NOMO-1 treated with dmso at 0.1 percent for 144 hours (cell line): ENCODE data around the gene ST6GALNAC4.
"Not testable (repeated sequence)": the region's sequence is repeated elsewhere in the genome, so short reads cannot be mapped to it uniquely, and the experiment has no call there.

Experiments used
- DNase-seq: peaks from one replicate; lab custom pipeline; 2025; ENCODE audit not compliant: unreplicated experiment; lab: John Stamatoyannopoulos, UW

The ST6GALNAC4 gene

GRCh38 chr9:127895811-127896210, 21.0 kb downstream of the ST6GALNAC4 start:
- no peak for DNase-seq

- DNase-seq, result no peak
These were observed 23.4 kb downstream of the ST6GALNAC4 start for GRCh38 chr9:127893392-127893791.

GRCh38 chr9:127892831-127893230, 24.0 kb downstream of the ST6GALNAC4 start:
- DNase-seq, result no peak

- DNase-seq, result no peak
These were observed 26.8 kb downstream of the ST6GALNAC4 start for GRCh38 chr9:127890053-127890452.

GRCh38 chr9:127887792-127888191, 29.0 kb downstream of the ST6GALNAC4 start:
- DNase-seq, result no peak

GRCh38 chr9:127886401-127886972, 30.4 kb downstream of the ST6GALNAC4 start:
- DNase-seq, result no peak

- DNase-seq, result no peak
These were observed 31.1 kb downstream of the ST6GALNAC4 start for GRCh38 chr9:127885508-127886281.

- DNase-seq, result no peak
These were observed 31.8 kb downstream of the ST6GALNAC4 start for GRCh38 chr9:127884976-127885490.

GRCh38 chr9:127884427-127884911, 32.4 kb downstream of the ST6GALNAC4 start:
- no peak for DNase-seq

GRCh38 chr9:127883959-127884358, 32.9 kb downstream of the ST6GALNAC4 start:
- DNase-seq, result no peak

- not testable (repeated sequence) for DNase-seq
These were observed 35.1 kb downstream of the ST6GALNAC4 start for GRCh38 chr9:127881715-127882114.

- DNase-seq, result no peak
These were observed 36.7 kb downstream of the ST6GALNAC4 start for GRCh38 chr9:127880143-127880542.

- DNase-seq, result no peak
These were observed 38.0 kb downstream of the ST6GALNAC4 start for GRCh38 chr9:127878652-127879390.

GRCh38 chr9:127878001-127878651, 38.7 kb downstream of the ST6GALNAC4 start:
- DNase-seq, result no peak

- no peak for DNase-seq
These were observed 39.3 kb downstream of the ST6GALNAC4 start, which contains the start of gene AK1 for GRCh38 chr9:127877566-127877998. Gene AK1 (minus strand): TSS chr9:127877675. CDS start chr9:127874617, 3,058 bp downstream.

- DNase-seq, result no peak
These were observed 39.9 kb downstream of the ST6GALNAC4 start for GRCh38 chr9:127876764-127877562.

- no peak for DNase-seq
These were observed 40.6 kb downstream of the ST6GALNAC4 start for GRCh38 chr9:127876026-127876763.

- DNase-seq, result no peak
These were observed 41.4 kb downstream of the ST6GALNAC4 start for GRCh38 chr9:127875306-127875966.
